Ishikawa (cell line): ENCODE measurements around the gene PDLIM1.
A peak's percentile ranks its signal among the peaks of the same experiment; 100 is the strongest.

Experiments
- CEBPB ChIP-seq: IDR thresholded peaks from 2 replicates; pipeline ENCODE4 v1.6.1; 2012
- CREB1 ChIP-seq: IDR thresholded peaks from 2 replicates; pipeline ENCODE4 v1.6.1; 2012; ENCODE audit warnings: low read depth
- EGR1 ChIP-seq: IDR thresholded peaks from 2 replicates; pipeline ENCODE4 v1.6.1; 2012
- EP300 ChIP-seq: IDR thresholded peaks from 2 replicates; pipeline ENCODE4 v1.6.1; 2012; ENCODE audit warnings: borderline replicate concordance
- FOXM1 ChIP-seq: IDR thresholded peaks from 2 replicates; pipeline ENCODE4 v1.6.1; 2012; ENCODE audit warnings: low read depth, borderline replicate concordance
- NFIC ChIP-seq: IDR thresholded peaks from 2 replicates; pipeline ENCODE4 v1.6.1; 2012
- RAD21 ChIP-seq: IDR thresholded peaks from 2 replicates; pipeline ENCODE4 v1.6.1; 2012; ENCODE audit warnings: low read depth
- TAF1 ChIP-seq: IDR thresholded peaks from 2 replicates; pipeline ENCODE4 v1.6.1; 2012; ENCODE audit warnings: low read depth, mild to moderate bottlenecking
- TCF12 ChIP-seq: IDR thresholded peaks from 2 replicates; pipeline ENCODE4 v1.6.1; 2012; ENCODE audit warnings: low read depth
- TEAD4 ChIP-seq: IDR thresholded peaks from 2 replicates; pipeline ENCODE4 v1.6.1; 2012
- YY1 ChIP-seq: IDR thresholded peaks from 2 replicates; pipeline ENCODE4 v1.6.1; 2012; ENCODE audit warnings: low read depth
- ZBTB7A ChIP-seq: IDR thresholded peaks from 2 replicates; pipeline ENCODE4 v1.6.1; 2012; ENCODE audit warnings: low read depth
- TF ChIP-seq, protein P1 (sequence below): IDR thresholded peaks from 2 replicates; pipeline ENCODE4 v1.6.1; 2012
- TF ChIP-seq, protein P2 (sequence below): IDR thresholded peaks from 2 replicates; pipeline ENCODE4 v1.6.1; 2012
- TF ChIP-seq, protein P3 (sequence below): IDR thresholded peaks from 2 replicates; pipeline ENCODE4 v1.6.1; 2012; ENCODE audit warnings: low read depth, mild to moderate bottlenecking

PDLIM1 gene

DNA sequence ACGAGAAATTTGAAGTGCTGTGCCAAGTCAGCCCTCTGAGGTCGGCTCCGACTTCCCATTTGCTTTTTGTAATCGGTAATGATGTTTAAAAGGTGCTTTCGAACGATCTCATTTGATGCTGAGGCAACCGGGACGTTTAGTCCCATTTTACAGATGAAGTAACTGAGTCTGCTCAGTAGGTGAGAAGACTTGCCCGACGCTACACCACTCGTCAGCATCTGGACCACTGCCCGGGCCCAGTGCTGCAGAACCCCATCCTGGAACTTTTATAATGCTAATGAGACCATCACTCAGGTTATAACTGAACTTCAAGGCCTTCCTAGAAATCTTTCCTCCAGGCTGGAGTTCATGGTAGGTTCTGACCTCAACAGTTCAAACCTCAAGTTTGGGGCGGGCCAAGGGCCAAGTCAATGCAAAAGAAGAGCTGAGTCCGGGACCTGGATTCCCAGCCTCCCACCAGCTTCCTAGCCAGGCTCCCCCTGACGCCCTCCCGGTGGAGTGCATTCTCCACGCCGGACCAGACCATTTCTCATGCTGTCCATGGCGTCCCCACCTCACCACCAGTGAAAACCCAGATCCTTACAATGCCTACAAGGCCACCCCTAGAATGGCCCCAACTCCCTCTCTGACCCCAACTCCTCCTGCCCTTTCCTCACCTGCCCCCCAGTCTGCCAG, 699 bp upstream of the PDLIM1 start:
- no peak for TF ChIP-seq YY1
- TF ChIP-seq TAF1: 0 out of 2 replicates have a peak, but pooled peaks have one; percentile 13
- TF ChIP-seq TEAD4: no peak
- no peak for TF ChIP-seq FOXM1
- TF ChIP-seq, protein P1, sequence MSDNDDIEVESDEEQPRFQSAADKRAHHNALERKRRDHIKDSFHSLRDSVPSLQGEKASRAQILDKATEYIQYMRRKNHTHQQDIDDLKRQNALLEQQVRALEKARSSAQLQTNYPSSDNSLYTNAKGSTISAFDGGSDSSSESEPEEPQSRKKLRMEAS: peak; percentile 91; the same call in 1 of the 2 replicates

DNA sequence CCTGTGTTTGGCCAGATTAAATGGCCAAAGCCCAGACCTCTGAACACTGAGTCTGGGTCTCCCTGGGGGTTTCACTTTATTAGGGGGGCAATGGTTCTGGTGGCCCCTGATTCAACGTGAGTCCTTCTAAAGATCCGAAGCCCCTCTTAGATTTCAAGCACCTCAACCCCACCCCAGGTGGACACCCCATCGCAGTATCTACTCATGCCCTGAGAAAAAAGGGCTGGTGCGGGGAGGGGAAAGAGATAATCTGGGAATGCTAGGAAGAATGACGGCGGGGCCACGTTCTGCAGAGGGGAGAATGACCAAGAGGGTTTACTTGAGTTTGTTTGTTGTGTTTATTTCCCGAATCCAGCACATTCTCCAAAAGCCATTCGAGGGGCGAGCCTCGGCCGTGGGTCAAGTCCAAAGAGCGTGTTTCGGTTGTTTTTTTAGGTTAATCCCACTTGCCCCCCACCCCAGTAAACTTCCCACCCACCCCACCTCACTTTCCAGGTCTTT, 832 bp downstream of the PDLIM1 start:
- TF ChIP-seq TEAD4 (no peak), FOXM1 (no peak), ZBTB7A (no peak), EGR1 (no peak), NFIC (no peak), RAD21 (no peak), TAF1 (no peak), CEBPB (no peak), EP300 (no peak), YY1 (no peak), TCF12 (no peak), CREB1 (no peak)
- TF ChIP-seq, protein P2, sequence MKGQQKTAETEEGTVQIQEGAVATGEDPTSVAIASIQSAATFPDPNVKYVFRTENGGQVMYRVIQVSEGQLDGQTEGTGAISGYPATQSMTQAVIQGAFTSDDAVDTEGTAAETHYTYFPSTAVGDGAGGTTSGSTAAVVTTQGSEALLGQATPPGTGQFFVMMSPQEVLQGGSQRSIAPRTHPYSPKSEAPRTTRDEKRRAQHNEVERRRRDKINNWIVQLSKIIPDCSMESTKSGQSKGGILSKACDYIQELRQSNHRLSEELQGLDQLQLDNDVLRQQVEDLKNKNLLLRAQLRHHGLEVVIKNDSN: no peak
- TF ChIP-seq, protein P3, sequence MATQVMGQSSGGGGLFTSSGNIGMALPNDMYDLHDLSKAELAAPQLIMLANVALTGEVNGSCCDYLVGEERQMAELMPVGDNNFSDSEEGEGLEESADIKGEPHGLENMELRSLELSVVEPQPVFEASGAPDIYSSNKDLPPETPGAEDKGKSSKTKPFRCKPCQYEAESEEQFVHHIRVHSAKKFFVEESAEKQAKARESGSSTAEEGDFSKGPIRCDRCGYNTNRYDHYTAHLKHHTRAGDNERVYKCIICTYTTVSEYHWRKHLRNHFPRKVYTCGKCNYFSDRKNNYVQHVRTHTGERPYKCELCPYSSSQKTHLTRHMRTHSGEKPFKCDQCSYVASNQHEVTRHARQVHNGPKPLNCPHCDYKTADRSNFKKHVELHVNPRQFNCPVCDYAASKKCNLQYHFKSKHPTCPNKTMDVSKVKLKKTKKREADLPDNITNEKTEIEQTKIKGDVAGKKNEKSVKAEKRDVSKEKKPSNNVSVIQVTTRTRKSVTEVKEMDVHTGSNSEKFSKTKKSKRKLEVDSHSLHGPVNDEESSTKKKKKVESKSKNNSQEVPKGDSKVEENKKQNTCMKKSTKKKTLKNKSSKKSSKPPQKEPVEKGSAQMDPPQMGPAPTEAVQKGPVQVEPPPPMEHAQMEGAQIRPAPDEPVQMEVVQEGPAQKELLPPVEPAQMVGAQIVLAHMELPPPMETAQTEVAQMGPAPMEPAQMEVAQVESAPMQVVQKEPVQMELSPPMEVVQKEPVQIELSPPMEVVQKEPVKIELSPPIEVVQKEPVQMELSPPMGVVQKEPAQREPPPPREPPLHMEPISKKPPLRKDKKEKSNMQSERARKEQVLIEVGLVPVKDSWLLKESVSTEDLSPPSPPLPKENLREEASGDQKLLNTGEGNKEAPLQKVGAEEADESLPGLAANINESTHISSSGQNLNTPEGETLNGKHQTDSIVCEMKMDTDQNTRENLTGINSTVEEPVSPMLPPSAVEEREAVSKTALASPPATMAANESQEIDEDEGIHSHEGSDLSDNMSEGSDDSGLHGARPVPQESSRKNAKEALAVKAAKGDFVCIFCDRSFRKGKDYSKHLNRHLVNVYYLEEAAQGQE: no peak
- TF ChIP-seq, protein P1: no peak

DNA sequence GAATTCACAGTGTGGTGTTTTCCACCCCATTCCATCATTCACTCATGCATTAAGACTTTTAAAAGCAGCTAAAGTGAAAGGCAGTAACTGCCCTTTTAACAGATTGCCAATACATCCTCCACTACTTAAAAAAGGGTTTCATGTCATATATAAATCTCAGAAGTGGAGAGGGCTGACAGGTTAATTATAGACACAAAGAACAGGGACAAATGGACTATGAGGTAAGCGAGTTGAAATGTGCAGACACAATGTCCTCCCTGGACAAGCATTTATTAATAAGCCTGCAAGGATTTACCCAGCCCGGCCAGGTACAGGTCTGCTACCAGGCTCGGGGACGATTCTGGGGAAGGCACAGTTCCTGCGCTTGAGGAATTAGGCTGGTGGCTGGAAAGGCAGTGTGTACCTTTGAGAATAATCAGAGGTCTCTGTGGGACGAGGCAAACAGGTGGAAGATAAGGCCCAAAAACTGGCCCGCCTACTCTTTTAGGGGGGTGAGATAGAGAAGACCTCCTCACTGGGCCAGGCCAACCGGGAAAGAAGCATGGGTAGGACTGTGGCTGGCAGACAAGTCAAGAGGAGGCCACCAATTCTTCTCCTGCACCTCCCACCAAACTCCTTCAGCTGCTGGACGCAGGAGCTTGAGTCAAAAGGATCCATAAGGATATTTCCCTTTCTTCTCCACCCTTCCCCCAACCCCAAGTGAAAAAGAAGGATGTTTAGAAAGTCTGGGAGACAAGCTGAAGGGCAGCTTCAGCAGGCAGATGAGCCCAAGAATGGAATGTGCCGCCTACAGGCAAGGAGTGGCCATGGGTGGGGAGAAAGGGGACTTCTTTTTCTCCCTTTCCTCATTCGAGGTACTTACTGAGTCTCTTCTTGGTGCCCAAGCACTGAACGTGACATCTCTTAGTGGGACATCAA, 1.5 kb downstream of the PDLIM1 start:
- TF ChIP-seq CEBPB (peak; percentile 88), TEAD4 (peak; percentile 91), CREB1 (no peak; the same call in 1 of the 2 replicates), TCF12 (peak; percentile 95), FOXM1 (peak; percentile 92), RAD21 (peak; percentile 1; the same call in 1 of the 2 replicates), YY1 (peak; percentile 54; the same call in 1 of the 2 replicates), TAF1 (no peak), EGR1 (no peak), NFIC (peak; percentile 93), ZBTB7A (0 out of 2 replicates have a peak, but pooled peaks have one; percentile 26), EP300 (peak; percentile 93)
- TF ChIP-seq, protein P2: 0 out of 2 replicates have a peak, but pooled peaks have one; percentile 6
- TF ChIP-seq, protein P1: peak; percentile 69; the same call in 1 of the 2 replicates
- TF ChIP-seq, protein P3: no peak; the same call in 1 of the 2 replicates

DNA sequence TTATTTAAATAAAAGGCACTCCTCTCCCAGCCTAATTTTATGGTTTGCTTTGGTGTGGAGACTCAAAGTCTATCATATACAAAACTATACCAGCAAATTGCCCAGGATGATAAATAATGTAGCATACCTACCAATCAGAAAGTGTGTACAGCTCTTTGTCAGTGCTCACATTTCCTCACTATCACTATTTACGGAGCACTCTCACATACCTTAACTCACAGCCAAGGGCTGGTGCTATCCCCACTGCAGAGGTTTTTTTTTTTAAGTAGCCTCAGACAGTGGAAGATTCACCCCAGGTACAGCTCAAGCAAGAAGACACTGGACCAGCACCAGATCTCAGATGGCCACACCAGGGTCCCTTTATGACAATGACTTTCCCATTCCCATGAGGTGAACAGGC, 2.5 kb downstream of the PDLIM1 start:
- TF ChIP-seq EGR1 (no peak), FOXM1 (no peak), TAF1 (no peak), CEBPB (no peak)
- TF ChIP-seq, protein P2: no peak

DNA sequence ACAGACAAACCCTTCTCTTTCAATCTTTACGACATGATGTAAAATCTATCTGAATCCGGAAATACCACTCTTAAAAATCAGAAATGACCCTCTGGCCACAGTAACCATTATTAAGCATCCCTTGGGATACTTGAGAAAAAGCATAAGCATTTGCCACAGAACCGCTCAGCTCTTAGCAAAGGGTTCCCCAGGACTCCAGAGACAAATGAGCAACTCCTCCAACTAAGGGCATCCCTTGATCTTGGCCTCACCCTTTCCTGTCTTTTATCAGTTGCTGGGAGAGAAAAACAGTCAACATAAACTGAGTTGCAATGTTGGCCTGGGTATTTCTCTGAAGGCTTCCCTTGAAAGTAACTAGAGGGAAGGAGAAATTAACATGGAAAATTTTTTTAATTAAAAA, 3.5 kb downstream of the PDLIM1 start:
- TF ChIP-seq, protein P2: no peak
- no peak for TF ChIP-seq ZBTB7A
- no peak for TF ChIP-seq NFIC
- TF ChIP-seq RAD21: no peak
- TF ChIP-seq, protein P3: no peak
- no peak for TF ChIP-seq CREB1
- no peak for TF ChIP-seq TCF12
- TF ChIP-seq EGR1: no peak
- TF ChIP-seq EP300: no peak
- TF ChIP-seq, protein P1: no peak
- TF ChIP-seq TEAD4: no peak
- no peak for TF ChIP-seq CEBPB
- TF ChIP-seq YY1: no peak
- no peak for TF ChIP-seq FOXM1
- TF ChIP-seq TAF1: no peak
